Body of pancreas (tissue), 4 donors: ENCODE measurements around the gene NSF. TPM values are rescaled to one million over a fixed set of nuclear protein-coding genes. Genes with fewer than 3 reads are reported as not detected.

Source experiments
- ATAC-seq: fragments of 150-250 bp; one replicate; pipeline ENCODE4 v1.9.1; 2016
- DNase-seq, 4 donors: peaks; one replicate each; pipeline ENCODE4 v3.0.0-alpha.2; 2019
- H3K27ac ChIP-seq, 4 donors: fragments of 200-600 bp; sonication (generic); 1 replicate in 3 of 4; 2 replicates in 1 of 4; pipeline versions ENCODE4 v1.5.1 to v1.6.1; 2016 to 2019; ENCODE audit warnings: mild to moderate bottlenecking in 1 of 4, mixed read lengths in 1 of 4, moderate library complexity in 1 of 4
- H3K27me3 ChIP-seq, 2 donors: fragments of 200-600 bp; sonication (generic); one replicate each; pipeline ENCODE4 v1.6.0; 2016; ENCODE audit warnings: mild to moderate bottlenecking in 1 of 2
- H3K36me3 ChIP-seq, 2 donors: fragments of 200-600 bp; sonication (generic); replicated peaks in 1 of 2; 2 replicates each; pipeline ENCODE4 v1.5.1; 2016; ENCODE audit warnings: low read depth in 2 of 2; ENCODE audit not compliant: insufficient read depth in 1 of 2
- H3K4me1 ChIP-seq: fragments of 200-600 bp; sonication (generic); one replicate; pipeline ENCODE4 v1.6.0; 2016
- H3K4me3 ChIP-seq, 2 donors: fragments of 200-600 bp; sonication (generic); 1 replicate in 1 of 2; 2 replicates in 1 of 2; pipeline ENCODE4 v1.5.1; 2016 to 2019
- H3K9me3 ChIP-seq, 3 donors: fragments of 200-600 bp; sonication (generic); 1 replicate in 2 of 3; 2 replicates in 1 of 3; pipeline ENCODE4 v1.5.1; 2016
- POLR2A ChIP-seq, 3 donors: fragments of 450-650 bp; IDR thresholded peaks; one replicate each; pipeline ENCODE4 v1.6.1; 2016; ENCODE audit warnings: antibody characterized with exemption in 3 of 3, mild to moderate bottlenecking in 2 of 3
- WGBS, 2 donors: methylation state at CpG; one replicate each; pipeline ENCODE4 v1.1.5; 2017; 5-methylcytosine and 5-hydroxymethylcytosine counted together
- intact Hi-C: fragments of 100-400 bp; cut with DNase I; formaldehyde crosslinking; loops from one replicate; pipeline ENCODE4 v1.15.1; 2023
- total RNA-seq, 2 donors: library from RNA; depleted of rRNA; stranded (reverse); fragments of >200 nt; gene quantifications; one replicate each; pipeline ENCODE4 v1.1.0, GENCODE V29; 2016
- TF ChIP-seq, protein P1 (sequence below), 7 experiments: fragments of 450-650 bp in 4 of 7; fragments of 200-600 bp in 3 of 7; sonication (generic) in 3 of 7; IDR thresholded peaks; one replicate each; pipeline ENCODE4 v1.5.1; 2016 to 2019; ENCODE audit warnings: antibody characterized with exemption in 7 of 7

NSF gene
- total RNA-seq, 2 donors from 2014 or later, result 9.9 to 32.9 TPM

DNA sequence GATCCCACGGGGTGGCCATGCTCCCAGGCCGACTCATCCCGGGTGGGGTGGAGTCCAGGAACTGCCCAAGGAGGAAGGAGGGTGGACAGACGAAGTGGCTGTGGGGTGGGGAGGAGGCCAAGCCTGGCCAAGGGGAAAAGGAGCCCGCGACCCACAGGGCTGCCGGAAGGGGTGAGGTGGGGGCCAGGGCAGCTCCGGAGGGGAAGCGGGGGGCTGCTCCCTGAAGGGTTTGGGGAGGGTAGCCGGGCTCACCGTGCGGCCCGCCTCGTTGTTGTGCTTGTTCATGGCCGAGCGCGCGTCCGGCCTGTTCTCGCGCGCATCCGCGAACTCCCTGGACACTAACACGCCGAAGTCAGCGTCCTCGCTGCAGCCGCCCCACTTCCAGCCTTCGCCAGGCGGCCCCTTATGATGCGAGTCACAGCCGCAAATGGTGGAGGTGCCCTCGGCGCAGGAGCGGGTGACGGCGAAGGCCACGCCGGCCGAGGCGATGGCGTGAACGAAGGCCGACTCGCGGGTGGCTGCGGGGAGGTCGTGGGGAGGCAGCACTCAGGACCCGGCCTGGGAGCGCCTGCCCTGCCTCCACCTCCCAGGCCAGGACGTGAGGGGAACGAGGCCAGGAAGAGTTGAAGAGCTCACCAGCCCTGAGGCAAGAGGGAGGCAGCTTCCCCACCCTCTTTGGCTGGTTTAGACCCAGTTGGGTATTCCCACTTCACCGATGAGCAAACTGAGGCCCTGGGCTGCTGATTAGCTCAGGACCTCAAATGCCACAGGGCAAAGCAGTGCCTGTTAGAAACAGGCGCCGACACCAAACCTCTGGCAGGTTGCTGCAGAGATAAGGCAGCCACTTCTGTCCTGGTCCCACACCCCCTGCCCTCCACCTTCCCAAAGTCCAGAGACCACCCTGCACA is 179.3 kb downstream of the NSF start:
- Histone ChIP-seq H3K4me3 (no peak overlapping the region), H3K36me3 (no peaks in the 10 kb centered on the region), H3K27ac (no peak overlapping the region), H3K4me1 (peaks cover 23% of the 10 kb centered on the region), H3K27me3 (no peaks in the 10 kb centered on the region), H3K9me3 (no peaks in the 10 kb centered on the region)
- intact Hi-C loops, result no loop called here
- DNase-seq, result no peak
- no peak for TF ChIP-seq POLR2A (IDR thresholded peaks at IDR 0.05)
- TF ChIP-seq, protein P1, sequence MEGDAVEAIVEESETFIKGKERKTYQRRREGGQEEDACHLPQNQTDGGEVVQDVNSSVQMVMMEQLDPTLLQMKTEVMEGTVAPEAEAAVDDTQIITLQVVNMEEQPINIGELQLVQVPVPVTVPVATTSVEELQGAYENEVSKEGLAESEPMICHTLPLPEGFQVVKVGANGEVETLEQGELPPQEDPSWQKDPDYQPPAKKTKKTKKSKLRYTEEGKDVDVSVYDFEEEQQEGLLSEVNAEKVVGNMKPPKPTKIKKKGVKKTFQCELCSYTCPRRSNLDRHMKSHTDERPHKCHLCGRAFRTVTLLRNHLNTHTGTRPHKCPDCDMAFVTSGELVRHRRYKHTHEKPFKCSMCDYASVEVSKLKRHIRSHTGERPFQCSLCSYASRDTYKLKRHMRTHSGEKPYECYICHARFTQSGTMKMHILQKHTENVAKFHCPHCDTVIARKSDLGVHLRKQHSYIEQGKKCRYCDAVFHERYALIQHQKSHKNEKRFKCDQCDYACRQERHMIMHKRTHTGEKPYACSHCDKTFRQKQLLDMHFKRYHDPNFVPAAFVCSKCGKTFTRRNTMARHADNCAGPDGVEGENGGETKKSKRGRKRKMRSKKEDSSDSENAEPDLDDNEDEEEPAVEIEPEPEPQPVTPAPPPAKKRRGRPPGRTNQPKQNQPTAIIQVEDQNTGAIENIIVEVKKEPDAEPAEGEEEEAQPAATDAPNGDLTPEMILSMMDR (IDR thresholded peaks at IDR 0.05), result no peak
- 62 to 64% methylated on average over 25 to 43 of the region's 56 CpGs for WGBS, 2 donors
- no peak for ATAC-seq

DNA sequence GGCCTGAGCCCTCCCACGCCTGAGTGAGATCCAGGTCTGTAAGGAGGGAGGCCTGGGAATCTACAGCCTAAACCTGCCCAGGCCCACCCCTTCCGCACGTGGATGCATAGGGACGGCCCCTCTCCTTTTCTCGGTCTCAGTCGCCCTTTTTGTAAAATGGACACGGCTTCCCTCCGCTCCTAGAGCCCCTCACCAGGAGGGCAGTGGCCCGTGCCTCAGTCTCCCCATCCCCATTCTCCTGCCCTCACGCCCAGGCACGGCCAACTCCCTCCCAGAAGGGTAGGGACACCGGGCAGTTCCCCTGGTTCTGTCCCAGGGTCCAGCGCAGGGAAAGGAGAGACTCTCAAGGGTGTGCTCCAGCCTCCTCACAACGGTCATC is 180.0 kb downstream of the NSF start:
- H3K9me3 ChIP-seq, result no peaks in the 10 kb centered on the region
- 76 to 88% methylated on average over 9 to 14 of the region's 14 CpGs for WGBS, 2 donors
- intact Hi-C loops, result no loop called here
- H3K27ac ChIP-seq, result no peak overlapping the region
- no peak overlapping the region for H3K4me3 ChIP-seq
- H3K36me3 ChIP-seq, result no peaks in the 10 kb centered on the region
- H3K27me3 ChIP-seq, result no peaks in the 10 kb centered on the region
- TF ChIP-seq, protein P1 (IDR thresholded peaks at IDR 0.05), result no peak
- no peak for TF ChIP-seq POLR2A (IDR thresholded peaks at IDR 0.05)
- H3K4me1 ChIP-seq, result peaks cover 16% of the 10 kb centered on the region
- DNase-seq (no peak), ATAC-seq (no peak)

DNA sequence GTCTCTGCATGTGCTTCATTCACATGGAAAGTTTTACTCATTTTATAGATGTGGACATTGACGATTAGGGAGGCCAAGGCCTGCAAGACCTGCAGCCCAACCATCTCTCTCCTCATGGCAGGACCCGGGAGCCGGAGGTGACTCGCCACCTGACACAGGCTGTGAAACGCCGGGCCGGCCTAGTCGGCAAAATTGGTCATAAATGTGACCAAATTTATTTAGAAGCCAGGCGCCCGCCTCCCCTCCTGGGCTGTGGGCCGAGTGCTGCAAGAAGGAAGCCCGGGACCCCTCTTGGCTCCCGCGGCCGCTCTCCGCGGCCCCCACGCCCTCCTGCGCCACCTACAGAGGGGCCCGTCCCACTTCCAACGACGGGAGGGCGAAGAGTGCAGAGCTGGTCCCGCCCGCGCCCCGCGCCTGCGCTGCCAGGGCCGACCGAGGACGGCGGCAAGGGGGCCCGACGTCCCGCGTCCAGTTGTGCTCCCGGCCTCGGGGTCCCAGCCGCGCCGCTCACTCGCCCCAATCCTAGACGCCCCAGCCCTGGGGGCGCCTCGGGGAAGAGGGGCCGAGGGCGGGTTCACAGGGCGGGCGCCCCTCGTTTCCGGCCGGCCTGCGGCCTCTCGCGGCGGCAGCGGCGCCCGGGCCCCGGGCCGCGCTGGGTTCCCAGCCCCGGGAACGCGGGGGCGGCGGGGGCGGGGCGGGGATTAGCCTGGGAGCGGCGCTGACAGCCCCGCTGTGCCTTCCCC is 180.5 kb downstream of the NSF start:
- ATAC-seq, result peak; percentile 67
- intact Hi-C loops, result no loop called here
- Histone ChIP-seq H3K27me3 (no peaks in the 10 kb centered on the region), H3K4me3 (no peak overlapping the region), H3K9me3 (no peaks in the 10 kb centered on the region), H3K36me3 (no peaks in the 10 kb centered on the region), H3K4me1 (peaks cover 12% of the 10 kb centered on the region), H3K27ac (peak overlapping the region in 2 of 4 donors; percentile 2 to 30)
- peak in 2 of 3 donors; percentile 7 to 23 for TF ChIP-seq POLR2A (IDR thresholded peaks at IDR 0.05)
- TF ChIP-seq, protein P1 (IDR thresholded peaks at IDR 0.05), result peak in 1 of 7 experiments; percentile 7
- whole genome bisulfite sequencing, 2 donors, result 0 to 37% methylated on average over 2 to 30 of the region's 73 CpGs
- peak in 3 of 4 donors; percentile 29 to 49 (median 45) for DNase-seq

DNA sequence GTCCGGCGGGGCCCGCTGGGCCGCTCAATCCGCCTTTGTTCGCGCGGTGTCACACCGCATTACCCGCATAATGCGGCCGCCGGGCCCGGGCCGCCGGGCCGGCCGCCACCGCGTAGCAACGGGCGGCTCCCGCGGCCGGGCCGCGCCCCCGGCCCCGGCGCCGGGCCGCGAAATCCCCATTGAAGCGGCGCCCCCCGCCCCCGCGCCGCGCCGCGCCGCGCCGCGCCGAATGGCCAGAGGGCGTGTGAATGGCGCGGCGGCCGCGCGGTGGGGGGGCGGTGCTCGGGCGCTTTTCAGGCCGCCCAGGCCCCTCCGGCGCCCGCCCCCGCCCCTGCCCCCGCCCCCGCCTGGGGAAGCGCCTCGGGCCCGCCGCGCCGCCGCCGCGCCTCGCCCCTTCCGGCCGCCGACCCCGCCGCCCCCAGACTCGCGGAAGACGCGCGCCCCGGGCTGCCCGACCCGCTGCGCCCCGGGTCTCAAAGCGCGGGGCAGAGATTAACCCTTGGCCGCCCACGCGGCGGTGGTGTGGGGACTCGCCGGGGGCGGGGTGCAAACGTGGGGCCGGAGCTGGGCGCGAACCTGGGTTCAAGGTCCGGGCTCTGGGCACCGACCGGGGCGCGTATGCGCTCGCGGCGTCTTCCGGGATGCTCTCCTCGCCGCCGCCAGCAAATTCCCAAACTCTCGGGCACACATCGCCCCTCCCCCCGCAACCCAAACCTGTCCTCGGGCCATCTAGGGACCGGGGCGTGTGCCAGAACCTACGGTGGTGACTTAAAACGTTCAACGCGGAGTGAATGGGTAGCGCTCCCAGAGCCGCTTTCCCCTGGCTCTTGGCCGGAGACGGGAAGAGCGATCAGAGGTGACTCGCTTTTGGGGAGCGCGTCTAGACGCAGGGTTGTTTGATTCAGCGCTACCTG is 181.3 kb downstream of the NSF start:
- intact Hi-C loops, result no loop called here
- ATAC-seq, result peak; percentile 66
- H3K27me3 ChIP-seq, result no peaks in the 10 kb centered on the region
- DNase-seq, result peak; percentile 46 to 57 (median 52)
- H3K27ac ChIP-seq, result peak overlapping the region in 1 of 4 donors; percentile 30
- peaks cover 12% of the 10 kb centered on the region for H3K4me1 ChIP-seq
- 2 to 20% methylated on average over 9 to 127 of the region's 135 CpGs for WGBS, 2 donors
- TF ChIP-seq, protein P1 (IDR thresholded peaks at IDR 0.05), result no peak
- no peak for TF ChIP-seq POLR2A (IDR thresholded peaks at IDR 0.05)
- no peaks in the 10 kb centered on the region for H3K36me3 ChIP-seq
- peak overlapping the region in 1 of 2 donors; percentile 30 for H3K4me3 ChIP-seq
- H3K9me3 ChIP-seq, result no peaks in the 10 kb centered on the region
